LNCAP (cell line): ENCODE results near the gene MAGI2.

Source experiments
- CTCF ChIP-seq: fragments of 450-650 bp; IDR thresholded peaks from 2 replicates; pipeline ENCODE4 v1.5.1; 2017; ENCODE audit warnings: mild to moderate bottlenecking

The MAGI2 gene

GRCh38 chr7:78345293-78345911 is 1108.1 kb downstream of the MAGI2 start:
- TF ChIP-seq CTCF = no peak

GRCh38 chr7:78334426-78334825 is 1119.0 kb downstream of the MAGI2 start:
- TF ChIP-seq CTCF = no peak

- TF ChIP-seq CTCF = no peak
Observed at GRCh38 chr7:78333530-78334425, 1119.7 kb downstream of the MAGI2 start.

- no peak for TF ChIP-seq CTCF
Observed at GRCh38 chr7:78329001-78329655, 1124.3 kb downstream of the MAGI2 start.

GRCh38 chr7:78327718-78328117 is 1125.7 kb downstream of the MAGI2 start:
- TF ChIP-seq CTCF = no peak

GRCh38 chr7:78326876-78327275 is 1126.6 kb downstream of the MAGI2 start:
- no peak for TF ChIP-seq CTCF

GRCh38 chr7:78326189-78326588 is 1127.3 kb downstream of the MAGI2 start:
- TF ChIP-seq CTCF = no peak
